ENCODE measurements around the gene FIGNL2. TPM values are rescaled to one million over a fixed set of nuclear protein-coding genes. Genes with fewer than 3 reads are reported as not detected.

The FIGNL2 gene
- total and polyA plus RNA-seq, 2 of the 4 experiments (the other 2 are of a cell fraction): under 0.01 to 0.12 TPM

DNA sequence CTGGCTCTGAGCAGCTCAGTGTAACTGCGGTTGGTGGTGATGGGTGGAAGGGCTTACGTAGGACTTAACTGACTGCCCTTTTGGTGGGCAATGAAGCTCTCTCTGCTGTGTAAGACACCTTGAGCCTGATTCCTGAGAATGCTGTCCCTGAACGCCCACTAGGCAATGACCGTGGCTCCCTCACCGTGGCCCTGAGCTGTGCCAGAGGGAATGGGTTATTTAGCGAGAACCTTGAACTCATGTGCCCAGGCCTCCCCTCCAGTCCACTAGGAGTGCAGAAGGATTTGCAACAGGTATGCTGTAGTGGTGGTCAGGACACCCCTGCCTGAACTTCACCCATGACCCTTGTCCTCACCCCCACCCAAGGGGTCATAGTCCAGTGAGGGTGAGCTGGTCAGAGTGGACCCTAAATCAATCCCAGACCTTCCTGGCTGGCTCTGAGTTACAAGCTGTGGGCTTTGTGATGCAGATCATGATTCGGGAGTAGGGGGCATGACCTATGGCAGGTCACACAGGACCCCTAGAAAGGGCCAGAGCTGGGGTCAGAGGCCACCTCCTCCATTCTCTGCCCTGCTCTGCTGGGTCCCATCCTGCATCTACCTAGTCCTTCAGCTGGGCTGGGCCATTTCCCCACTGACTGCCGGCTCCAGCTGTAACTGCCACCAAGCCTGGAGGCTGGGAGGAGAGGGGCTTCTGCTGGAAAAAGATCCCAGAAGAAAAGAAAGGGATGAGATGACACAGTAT lies 24.9 kb upstream of the FIGNL2 start (continued):
- TF ChIP-seq, protein P1, sequence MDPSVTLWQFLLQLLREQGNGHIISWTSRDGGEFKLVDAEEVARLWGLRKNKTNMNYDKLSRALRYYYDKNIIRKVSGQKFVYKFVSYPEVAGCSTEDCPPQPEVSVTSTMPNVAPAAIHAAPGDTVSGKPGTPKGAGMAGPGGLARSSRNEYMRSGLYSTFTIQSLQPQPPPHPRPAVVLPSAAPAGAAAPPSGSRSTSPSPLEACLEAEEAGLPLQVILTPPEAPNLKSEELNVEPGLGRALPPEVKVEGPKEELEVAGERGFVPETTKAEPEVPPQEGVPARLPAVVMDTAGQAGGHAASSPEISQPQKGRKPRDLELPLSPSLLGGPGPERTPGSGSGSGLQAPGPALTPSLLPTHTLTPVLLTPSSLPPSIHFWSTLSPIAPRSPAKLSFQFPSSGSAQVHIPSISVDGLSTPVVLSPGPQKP (IDR thresholded peaks at IDR 0.05; ENCODE audit: borderline replicate concordance, low read depth, low read length): no peak

DNA sequence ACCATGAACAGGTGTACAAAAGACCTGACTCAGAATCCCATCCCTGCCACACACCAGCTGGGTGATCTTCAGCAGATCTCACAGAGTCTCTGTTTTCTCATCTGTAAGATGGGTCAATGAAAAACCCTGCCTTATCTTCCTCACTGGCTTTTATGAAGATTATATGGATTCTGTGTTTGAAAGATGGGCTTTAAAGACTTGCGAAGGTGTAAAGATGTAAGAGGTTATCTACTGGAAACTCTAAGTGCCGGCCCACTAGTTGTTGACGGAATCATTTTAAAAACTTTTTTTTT lies 24.1 kb upstream of the FIGNL2 start:
- BruUV-seq (replicated peaks): no TSS peak

More for the DNA sequence above, 24.1 kb upstream of the FIGNL2 start:
- dilution Hi-C loops (cut with HindIII; ENCODE audit: low sequenced_read_pairs, unreplicated experiment): loop anchor here (25.0 kb wide), 1 partner anchor 90 kb away; the partner anchor contains the start of gene ACVR1B
- H3K4me2 ChIP-seq (ENCODE audit: low read depth, low read length): no peak overlapping the region
- no CpG with 5 or more reads among the region's 3 CpGs for WGBS, 2 experiments (ENCODE audit: extremely low coverage in 2 of 2, insufficient read length in 1 of 2)
- H4K20me1 ChIP-seq (ENCODE audit: insufficient read depth, low read length): no peaks in the 10 kb centered on the region
- no peak for DNase-seq
- H3K23ac ChIP-seq (ENCODE audit: low read depth, low read length): no peak overlapping the region
- no peak overlapping the region for H3K4ac ChIP-seq (ENCODE audit: low read depth, low read length)
- H2BK5ac ChIP-seq (ENCODE audit: low read depth, low read length, poor library complexity, severe bottlenecking): no peak overlapping the region
- CTCF ChIA-PET: no interaction called here
- no peak overlapping the region for H3K9ac ChIP-seq (ENCODE audit: low read depth, low read length)
- H3K14ac ChIP-seq (replicated peaks; ENCODE audit: low read depth, low read length): no peak overlapping the region
- H4K5ac ChIP-seq (ENCODE audit: low read depth, low read length): no peak overlapping the region
- no peak overlapping the region for H2BK20ac ChIP-seq (ENCODE audit: low read depth, low read length)
- no peak overlapping the region for H3K56ac ChIP-seq (ENCODE audit: extremely low read depth, insufficient read depth, low read length)
- peaks cover 37% of the 10 kb centered on the region for H3K27me3 ChIP-seq (ENCODE audit: control insufficient read depth, insufficient read depth, low read length)
- no peak overlapping the region for H2BK120ac ChIP-seq (ENCODE audit: low read depth, low read length)
- no peak overlapping the region for H3K27ac ChIP-seq (ENCODE audit: insufficient read depth, low read length)
- H3K18ac ChIP-seq (ENCODE audit: low read depth, low read length): no peak overlapping the region
- ATAC-seq (ENCODE audit: low read depth): no peak
- peaks cover 2% of the 10 kb centered on the region; the same call in 1 of the 2 replicates for H3K4me1 ChIP-seq (ENCODE audit: control insufficient read depth, insufficient read depth, low read length)
- H2AK5ac ChIP-seq (ENCODE audit: low read depth, low read length): no peak overlapping the region
- H3K9me3 ChIP-seq (ENCODE audit: control insufficient read depth, insufficient read depth, low read length): no peaks in the 10 kb centered on the region
- POLR2A ChIA-PET (ENCODE audit: unreplicated experiment): no interaction called here
- no peak overlapping the region for H3K4me3 ChIP-seq (ENCODE audit: insufficient read depth, low read depth, low read length)
- no peak overlapping the region for H4K91ac ChIP-seq (ENCODE audit: insufficient read depth, low read depth, low read length)
- no peak overlapping the region for H2AFZ ChIP-seq (replicated peaks; ENCODE audit: low read length, poor library complexity)
- H4K8ac ChIP-seq (ENCODE audit: low read depth in 2 of 2, low read length in 2 of 2): no peak overlapping the region
- no peak overlapping the region for H2AK9ac ChIP-seq (replicated peaks; ENCODE audit: low read depth, low read length, poor library complexity)
- H3K36me3 ChIP-seq (ENCODE audit: control insufficient read depth, insufficient read depth, low read length): no peaks in the 10 kb centered on the region
- no peak overlapping the region for H2BK15ac ChIP-seq (ENCODE audit: low read depth, low read length)
- intact Hi-C loops (cut with micrococcal nuclease): no loop called here
- in situ Hi-C loops (cut with MboI; ENCODE audit: low sequenced_read_pairs): loop anchor here (5.0 kb wide), 1 partner anchor 450 kb away; the partner anchor contains the start of gene SLC4A8
- no peaks in the 10 kb centered on the region for H3K79me1 ChIP-seq (ENCODE audit: low read depth in 1 of 2, low read length in 2 of 2)
- no peak for TF ChIP-seq MXI1 (IDR thresholded peaks at IDR 0.05; ENCODE audit: borderline replicate concordance, low read depth, low read length)
- TF ChIP-seq RFX5 (IDR thresholded peaks at IDR 0.05; ENCODE audit: low read depth, low read length): no peak
- no peak for TF ChIP-seq RAD21 (IDR thresholded peaks at IDR 0.05; ENCODE audit: low read length)
- TF ChIP-seq CEBPB (IDR thresholded peaks at IDR 0.05; ENCODE audit: low read depth, low read length): no peak
- TF ChIP-seq NFE2L2 (IDR thresholded peaks at IDR 0.05; ENCODE audit: low read depth, low read length): no peak
- no peak for TF ChIP-seq MAZ (IDR thresholded peaks at IDR 0.05; ENCODE audit: borderline replicate concordance, low read depth, low read length)
- no peak for TF ChIP-seq POLR2A (IDR thresholded peaks at IDR 0.05; ENCODE audit: low read depth, low read length)
- no peaks in the 10 kb centered on the region for H3K9me1 ChIP-seq (ENCODE audit: insufficient read depth, low read length)

Measured in IMR-90 (cell line).